Measurements from ENCODE around the gene MATCAP1. TPM values are rescaled to one million over a fixed set of nuclear protein-coding genes. Genes with fewer than 3 reads are reported as not detected.
A peak's percentile ranks its signal among the peaks of the same experiment; 100 is the strongest.

The MATCAP1 gene
- total and polyA plus RNA-seq, 2 experiments from 2014 or later, result 3.8 to 6.4 TPM

DNA sequence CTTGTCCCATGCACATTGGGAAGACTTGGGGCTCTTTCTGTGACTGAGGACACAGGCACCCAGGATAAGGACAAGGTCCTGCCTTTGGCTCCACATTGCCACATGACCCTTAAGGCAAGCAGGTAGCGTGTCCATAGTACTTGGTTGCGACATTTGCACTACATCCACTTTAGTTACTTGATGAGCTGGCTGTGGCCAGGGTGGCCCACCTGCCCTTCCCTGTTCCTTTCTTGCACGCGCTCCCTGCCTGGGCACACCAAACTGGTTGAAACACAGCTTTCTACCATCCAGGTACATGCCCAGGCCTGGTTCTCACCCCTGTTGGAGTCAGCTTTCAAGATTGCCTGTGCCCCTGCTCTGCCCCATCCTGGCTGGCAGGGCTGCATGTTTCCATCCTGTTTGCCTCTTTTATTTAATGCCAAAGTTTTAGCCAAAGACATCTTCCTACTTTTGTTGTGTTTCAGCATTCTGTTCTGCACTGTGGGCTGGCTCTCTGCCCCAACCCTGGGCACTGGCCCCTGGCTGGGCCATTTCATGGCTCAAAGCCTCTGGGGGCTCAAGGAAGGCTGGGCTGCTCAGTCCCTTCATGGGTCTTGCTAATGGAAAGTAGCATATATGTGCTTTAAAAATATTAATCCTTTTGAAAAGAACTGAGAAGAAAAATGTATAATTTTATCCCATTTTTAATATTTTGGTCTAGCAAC lies 36.2 kb downstream of the MATCAP1 start:
- Histone ChIP-seq H3K4me2 (ENCODE audit: unreplicated experiment) (no peak overlapping the region), H3K27me3 (replicated peaks; ENCODE audit: insufficient read depth) (no peaks in the 10 kb centered on the region), H2AFZ (no peak overlapping the region), H3K79me2 (ENCODE audit: insufficient read depth) (peaks cover 13% of the 10 kb centered on the region; the same call in 1 of the 2 replicates), H3K4me3 (no peak overlapping the region), H3K4me1 (ENCODE audit: insufficient read depth) (0 out of 2 replicates have a peak, but pooled peaks cover 5% of the 10 kb centered on the region), H4K20me1 (ENCODE audit: insufficient read depth) (no peaks in the 10 kb centered on the region), H3K27ac (no peak overlapping the region), H3F3A (ENCODE audit: insufficient read depth) (peaks cover 38% of the 10 kb centered on the region), H3K9ac (no peak overlapping the region), H3K36me3 (ENCODE audit: low read depth) (peaks cover 6% of the 10 kb centered on the region; the same call in 1 of the 2 replicates), H3K9me2 (ENCODE audit: insufficient read depth) (no peaks in the 10 kb centered on the region), H3K9me3 (ENCODE audit: low read depth) (no peaks in the 10 kb centered on the region)
- TF ChIP-seq EZH2 (IDR thresholded peaks at IDR 0.05; ENCODE audit: insufficient read depth, poor library complexity, severe bottlenecking) (no peak), EZH2phosphoT487 (IDR thresholded peaks at IDR 0.05; ENCODE audit: insufficient read depth, low read depth) (no peak)
- in situ Hi-C loops (cut with MboI), result no loop called here
- no peak for DNase-seq
- WGBS, 2 experiments (ENCODE audit: low coverage in 1 of 2, low lambda C conversion rate in 2 of 2, missing lambda C conversion rate in 2 of 2), result 93 to 98% methylated on average over 4 of the region's 4 CpGs

DNA sequence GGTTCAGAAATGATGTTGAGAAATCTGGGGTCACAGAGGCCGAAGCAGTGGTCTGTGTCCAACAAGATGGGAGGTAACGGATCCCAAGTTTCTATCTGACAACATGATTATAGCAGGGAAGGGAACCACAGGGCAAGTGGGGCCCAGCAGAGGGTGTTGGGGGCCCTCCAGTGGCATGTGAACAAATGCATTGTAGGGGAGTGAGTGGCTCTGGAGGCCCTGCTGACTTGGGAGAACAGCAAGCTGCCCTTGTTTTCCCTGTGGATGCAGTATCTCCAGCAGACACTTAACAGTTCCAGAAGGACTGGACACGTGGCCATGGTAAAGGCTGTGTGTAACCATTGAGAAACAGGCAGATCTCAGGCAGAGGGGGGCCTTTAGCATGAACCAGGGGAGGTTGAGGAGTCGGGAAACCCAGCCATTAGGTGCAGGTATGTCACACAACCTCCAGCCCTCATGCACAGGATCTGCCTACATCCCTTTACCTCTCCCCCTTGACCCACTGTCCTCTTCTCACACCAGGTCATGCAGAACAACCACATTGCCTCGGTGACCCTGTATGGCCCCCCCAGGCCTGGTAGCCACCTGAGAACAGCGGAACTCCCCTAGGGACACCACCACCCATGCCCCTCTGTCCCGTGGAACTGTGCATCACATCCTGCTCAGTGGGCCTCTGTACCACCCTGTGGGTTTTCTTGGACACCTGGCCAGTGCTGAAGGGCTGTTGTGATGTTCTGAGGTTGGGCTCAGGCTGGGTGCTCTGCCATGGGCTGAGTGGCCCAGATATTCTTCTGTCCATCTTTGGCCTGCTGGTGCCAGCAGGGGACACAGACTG lies 37.0 kb downstream of the MATCAP1 start:
- H3K4me1 ChIP-seq (ENCODE audit: insufficient read depth), result 0 out of 2 replicates have a peak, but pooled peaks cover 5% of the 10 kb centered on the region
- in situ Hi-C loops (cut with MboI), result no loop called here
- no peaks in the 10 kb centered on the region for H3K27me3 ChIP-seq (replicated peaks; ENCODE audit: insufficient read depth)
- H3K4me2 ChIP-seq (ENCODE audit: unreplicated experiment), result no peak overlapping the region
- H3K79me2 ChIP-seq (ENCODE audit: insufficient read depth), result peaks cover 13% of the 10 kb centered on the region; the same call in 1 of the 2 replicates
- no peak overlapping the region for H2AFZ ChIP-seq
- no peak overlapping the region for H3K27ac ChIP-seq
- H3K9me2 ChIP-seq (ENCODE audit: insufficient read depth), result no peaks in the 10 kb centered on the region
- DNase-seq, result peak; percentile 40
- TF ChIP-seq EZH2phosphoT487 (IDR thresholded peaks at IDR 0.05; ENCODE audit: insufficient read depth, low read depth) (no peak), EZH2 (IDR thresholded peaks at IDR 0.05; ENCODE audit: insufficient read depth, poor library complexity, severe bottlenecking) (no peak)
- no peaks in the 10 kb centered on the region for H4K20me1 ChIP-seq (ENCODE audit: insufficient read depth)
- H3F3A ChIP-seq (ENCODE audit: insufficient read depth), result peaks cover 36% of the 10 kb centered on the region
- no peaks in the 10 kb centered on the region for H3K9me3 ChIP-seq (ENCODE audit: low read depth)
- H3K4me3 ChIP-seq, result no peak overlapping the region
- H3K9ac ChIP-seq, result no peak overlapping the region
- 74 to 78% methylated on average over 7 of the region's 7 CpGs for WGBS, 2 experiments (ENCODE audit: low coverage in 1 of 2, low lambda C conversion rate in 2 of 2, missing lambda C conversion rate in 2 of 2)
- H3K36me3 ChIP-seq (ENCODE audit: low read depth), result peaks cover 6% of the 10 kb centered on the region; the same call in 1 of the 2 replicates

DNA sequence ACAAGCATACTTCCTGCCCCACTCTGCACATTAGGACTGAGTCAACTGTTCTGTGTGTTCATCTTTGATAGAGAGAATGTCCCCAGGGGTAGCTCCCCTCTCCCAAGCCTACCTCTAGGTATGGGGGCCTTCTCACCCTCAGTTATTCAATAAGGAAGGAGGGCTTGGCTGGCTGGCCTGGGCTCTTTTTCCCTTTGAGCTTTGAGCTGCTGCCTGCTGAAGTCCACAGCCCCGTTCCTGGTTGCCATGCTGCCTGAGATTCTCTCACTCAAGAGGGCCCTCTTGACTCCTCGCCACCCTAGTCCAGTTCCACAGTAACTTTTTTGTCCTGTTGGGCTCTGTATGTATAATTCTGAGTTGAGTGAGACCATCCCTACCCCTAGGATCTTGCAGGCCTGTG lies 38.0 kb downstream of the MATCAP1 start:
- in situ Hi-C loops (cut with MboI), result no loop called here
- no peaks in the 10 kb centered on the region for H3K4me1 ChIP-seq (ENCODE audit: insufficient read depth)
- H3K9ac ChIP-seq, result no peak overlapping the region
- H3K27me3 ChIP-seq (replicated peaks; ENCODE audit: insufficient read depth), result no peaks in the 10 kb centered on the region
- TF ChIP-seq EZH2phosphoT487 (IDR thresholded peaks at IDR 0.05; ENCODE audit: insufficient read depth, low read depth) (no peak), EZH2 (IDR thresholded peaks at IDR 0.05; ENCODE audit: insufficient read depth, poor library complexity, severe bottlenecking) (no peak)
- 52 to 56% methylated on average over 2 of the region's 2 CpGs for WGBS, 2 experiments (ENCODE audit: low coverage in 1 of 2, low lambda C conversion rate in 2 of 2, missing lambda C conversion rate in 2 of 2)
- H4K20me1 ChIP-seq (ENCODE audit: insufficient read depth), result no peaks in the 10 kb centered on the region
- DNase-seq, result no peak
- H3K27ac ChIP-seq, result no peak overlapping the region
- peaks cover 6% of the 10 kb centered on the region; the same call in 1 of the 2 replicates for H3K36me3 ChIP-seq (ENCODE audit: low read depth)
- no peak overlapping the region for H3K4me3 ChIP-seq
- H3F3A ChIP-seq (ENCODE audit: insufficient read depth), result peaks cover 30% of the 10 kb centered on the region
- peaks cover 13% of the 10 kb centered on the region; the same call in 1 of the 2 replicates for H3K79me2 ChIP-seq (ENCODE audit: insufficient read depth)
- no peak overlapping the region for H2AFZ ChIP-seq
- H3K4me2 ChIP-seq (ENCODE audit: unreplicated experiment), result no peak overlapping the region
- no peaks in the 10 kb centered on the region for H3K9me2 ChIP-seq (ENCODE audit: insufficient read depth)
- H3K9me3 ChIP-seq (ENCODE audit: low read depth), result no peaks in the 10 kb centered on the region

- H2AFZ ChIP-seq, result no peak overlapping the region
- no peak overlapping the region for H3K4me3 ChIP-seq
- H3K9me2 ChIP-seq (ENCODE audit: insufficient read depth), result no peaks in the 10 kb centered on the region
- in situ Hi-C loops (cut with MboI), result no loop called here
- H3K4me1 ChIP-seq (ENCODE audit: insufficient read depth), result no peaks in the 10 kb centered on the region
- H3K27me3 ChIP-seq (replicated peaks; ENCODE audit: insufficient read depth), result no peaks in the 10 kb centered on the region
- peaks cover 10% of the 10 kb centered on the region; the same call in 1 of the 2 replicates for H3K79me2 ChIP-seq (ENCODE audit: insufficient read depth)
- 68 to 78% methylated on average over 2 of the region's 2 CpGs for WGBS, 2 experiments (ENCODE audit: low coverage in 1 of 2, low lambda C conversion rate in 2 of 2, missing lambda C conversion rate in 2 of 2)
- DNase-seq, result no peak
- TF ChIP-seq EZH2 (IDR thresholded peaks at IDR 0.05; ENCODE audit: insufficient read depth, poor library complexity, severe bottlenecking) (no peak), EZH2phosphoT487 (IDR thresholded peaks at IDR 0.05; ENCODE audit: insufficient read depth, low read depth) (no peak)
- no peaks in the 10 kb centered on the region for H3K9me3 ChIP-seq (ENCODE audit: low read depth)
- H3K4me2 ChIP-seq (ENCODE audit: unreplicated experiment), result no peak overlapping the region
- no peak overlapping the region for H3K9ac ChIP-seq
- peaks cover 30% of the 10 kb centered on the region for H3F3A ChIP-seq (ENCODE audit: insufficient read depth)
- H4K20me1 ChIP-seq (ENCODE audit: insufficient read depth), result no peaks in the 10 kb centered on the region
- H3K27ac ChIP-seq, result no peak overlapping the region
- H3K36me3 ChIP-seq (ENCODE audit: low read depth), result peaks cover 6% of the 10 kb centered on the region; the same call in 1 of the 2 replicates
These were observed 38.8 kb downstream of the MATCAP1 start for GRCh38 chr16:67144943-67145342.

Measured in GM23248 (cell line).